HG02885 (cell line): ENCODE measurements around the gene GALNT1.

Experiments used
- ATAC-seq: cut with Tn5 transposase; IDR thresholded peaks from one replicate; pipeline ENCODE4 v1.9.1; 2021; ENCODE audit warnings: mild to moderate bottlenecking; ENCODE audit not compliant: unreplicated experiment, poor library complexity

GALNT1 gene

DNA sequence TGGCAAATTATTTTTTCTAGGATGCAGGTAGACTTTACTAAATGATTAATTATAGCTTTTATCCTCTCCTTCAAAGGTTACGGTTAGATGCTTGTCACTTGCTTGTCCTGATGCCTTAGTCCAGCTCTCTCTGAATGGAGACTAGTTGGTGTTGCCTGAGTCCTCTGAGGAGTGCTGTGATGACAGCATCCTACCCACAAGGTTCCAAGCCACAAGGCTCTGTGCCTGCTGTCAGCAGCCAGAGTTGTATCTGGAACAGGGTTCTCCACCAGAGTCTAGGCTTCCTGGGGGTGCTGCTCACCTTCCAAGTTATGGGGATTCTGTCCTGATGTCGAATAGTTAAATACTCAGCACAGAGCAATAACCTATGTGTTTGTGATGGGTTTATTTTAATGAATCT is 125.7 kb downstream of the GALNT1 start:
- ATAC-seq, result no peak

DNA sequence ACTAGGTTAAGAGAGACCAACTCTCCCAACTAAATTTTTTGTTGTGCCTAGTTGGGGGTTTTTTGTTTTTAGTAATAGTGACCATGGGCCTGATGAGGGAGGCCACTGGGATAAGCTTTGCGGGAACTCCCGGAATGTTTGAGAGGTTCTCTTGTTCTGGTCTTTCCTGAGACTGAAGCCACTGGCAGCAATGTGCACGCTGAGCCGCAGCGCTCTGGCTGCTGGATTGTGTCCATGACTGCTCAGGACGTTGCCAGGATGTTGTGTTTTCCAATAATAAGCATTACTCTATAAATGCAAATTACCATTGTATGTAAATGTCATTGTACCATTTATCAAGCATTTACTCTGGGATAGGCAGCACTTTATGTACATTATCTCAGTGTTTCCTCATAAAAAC is 126.1 kb downstream of the GALNT1 start:
- ATAC-seq, result no peak

DNA sequence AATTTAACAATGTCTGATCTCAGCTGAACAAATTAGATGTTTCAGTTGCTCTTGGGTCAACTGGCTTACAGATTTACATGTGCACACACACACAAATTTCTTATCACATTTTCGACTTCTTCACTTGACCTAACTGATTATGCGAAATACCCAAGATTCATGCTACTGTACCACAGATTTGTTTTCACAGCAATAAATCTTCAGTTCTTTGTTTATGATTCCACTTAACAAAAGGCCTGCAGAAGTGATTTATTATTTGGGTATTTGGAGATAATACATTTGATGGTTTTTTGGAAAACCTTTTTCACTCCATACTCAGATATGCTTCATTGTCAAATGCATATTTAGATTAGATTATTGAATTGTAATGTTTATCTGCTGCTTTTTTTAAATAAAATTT is 129.0 kb downstream of the GALNT1 start:
- ATAC-seq, result no peak

DNA sequence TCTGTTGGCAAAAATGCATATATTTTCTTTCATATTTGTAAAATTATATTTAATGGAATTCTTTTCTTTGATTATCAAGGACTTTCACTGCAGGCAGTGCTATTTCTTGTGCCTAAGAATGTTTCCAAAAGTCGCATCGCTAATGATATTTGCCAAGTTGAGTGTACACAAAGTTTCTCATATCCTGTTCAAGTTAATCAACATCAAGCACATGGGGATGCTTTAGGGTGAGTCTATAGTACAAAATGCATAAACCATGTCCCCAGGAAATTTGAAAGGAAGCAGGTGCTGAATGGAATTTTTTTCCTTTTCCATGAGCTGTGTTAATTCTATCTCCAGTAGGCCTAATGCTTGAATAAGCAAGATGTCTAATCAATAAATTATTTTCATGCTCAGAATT is 129.7 kb downstream of the GALNT1 start:
- ATAC-seq, result no peak

DNA sequence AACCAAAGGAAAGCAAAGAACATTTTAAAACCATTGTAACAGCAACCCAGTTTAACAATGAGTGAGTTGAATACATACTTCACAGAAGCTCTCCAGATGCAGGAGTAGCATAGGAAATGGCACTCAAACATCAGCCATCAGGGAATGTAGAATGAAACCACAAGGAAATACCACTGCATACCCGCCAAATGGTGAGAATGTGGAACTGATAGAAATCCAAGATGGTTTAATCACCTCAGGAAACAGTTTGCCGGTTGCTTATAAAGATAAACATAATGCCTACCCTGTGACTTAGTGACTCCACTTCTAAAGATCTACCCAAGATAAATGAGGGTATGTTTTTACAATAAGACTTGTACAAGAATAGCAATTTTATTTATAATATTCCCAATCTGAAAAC is 132.0 kb downstream of the GALNT1 start:
- ATAC-seq, result no peak

DNA sequence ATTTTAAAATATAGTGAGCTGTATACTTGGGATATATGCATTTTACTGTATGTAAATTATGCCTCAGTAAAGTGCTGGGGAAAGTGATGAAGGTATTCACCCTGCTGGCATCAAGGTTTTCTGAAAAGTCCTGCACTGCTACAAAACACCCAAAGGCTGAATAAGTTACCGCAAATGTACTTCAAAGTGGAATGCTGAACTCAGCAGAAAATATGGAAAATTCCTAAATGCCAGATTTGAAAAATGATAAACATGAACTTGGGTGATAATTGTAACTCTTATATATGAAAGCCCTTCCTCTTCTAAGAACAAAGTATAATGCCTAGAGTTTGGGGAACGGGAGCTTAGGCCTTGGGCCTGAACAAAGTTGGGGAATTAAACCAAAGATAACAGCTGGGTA is 133.0 kb downstream of the GALNT1 start:
- no peak for ATAC-seq

DNA sequence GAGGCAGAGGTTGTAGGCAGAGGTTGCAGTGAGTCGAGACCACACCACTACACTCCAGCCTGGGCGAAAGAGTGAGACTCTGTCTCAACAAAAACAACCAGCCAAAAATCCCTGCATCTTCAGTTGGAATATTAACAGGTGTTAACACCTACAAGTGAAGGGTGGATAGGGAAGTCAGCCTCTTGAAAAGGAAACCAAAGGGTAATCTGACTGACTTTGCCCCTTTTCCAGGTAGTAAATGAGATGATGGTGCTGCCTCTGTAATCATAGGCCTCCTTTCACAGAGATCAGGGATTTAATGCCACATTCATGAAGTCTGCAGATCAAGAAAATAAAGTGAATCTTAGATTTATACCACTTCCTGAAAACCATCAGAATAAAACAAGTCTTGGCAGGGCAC is 133.6 kb downstream of the GALNT1 start:
- no peak for ATAC-seq

DNA sequence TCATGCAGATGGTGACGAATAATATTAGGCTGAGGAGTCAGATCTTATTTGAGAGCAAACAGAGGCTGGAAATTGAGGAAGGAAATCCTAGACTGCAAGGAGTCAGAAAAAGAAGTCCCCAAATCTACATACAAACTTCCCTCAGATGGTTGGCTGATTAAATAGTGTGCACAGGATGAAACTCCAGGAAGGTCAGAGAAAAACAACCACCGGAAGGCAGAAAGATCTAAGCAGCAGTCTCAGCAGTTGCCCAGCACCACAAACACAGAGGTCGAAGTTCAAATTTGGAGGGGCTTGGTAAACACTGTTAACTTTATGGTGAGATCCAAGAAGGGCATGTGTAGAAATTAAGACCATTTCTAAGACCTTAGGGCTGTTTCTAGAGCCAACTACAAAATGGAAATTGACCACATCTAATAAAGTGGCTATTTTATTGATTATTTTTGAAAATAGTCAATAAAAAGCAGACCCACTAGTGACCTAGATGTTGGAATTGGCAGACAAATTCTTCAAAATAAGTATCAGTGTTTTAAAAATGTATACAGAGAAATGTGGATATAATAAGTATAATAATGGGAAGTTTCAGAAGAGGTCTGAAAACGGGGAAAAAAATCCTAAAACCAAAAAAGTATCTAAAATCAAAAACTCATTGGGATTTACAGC is 134.8 kb downstream of the GALNT1 start:
- ATAC-seq, result no peak

DNA sequence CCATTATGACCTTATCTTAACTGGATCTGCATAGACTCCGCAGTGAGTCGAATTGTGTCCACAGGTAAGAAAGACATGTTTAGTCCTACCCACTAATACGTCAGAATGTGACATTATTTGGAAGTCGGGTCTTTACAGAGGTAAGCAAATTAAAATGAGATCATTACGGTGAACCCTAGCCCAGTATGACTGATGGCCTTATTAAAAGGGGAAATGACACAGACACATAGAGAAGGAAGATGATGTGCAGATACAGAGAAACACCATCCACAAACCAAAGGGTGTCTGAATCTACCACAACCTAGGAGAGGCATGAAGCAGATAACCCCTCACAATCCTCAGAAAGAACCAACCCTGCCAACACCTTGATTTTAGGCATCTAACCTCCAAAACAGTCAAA is 135.6 kb downstream of the GALNT1 start:
- no peak for ATAC-seq

DNA sequence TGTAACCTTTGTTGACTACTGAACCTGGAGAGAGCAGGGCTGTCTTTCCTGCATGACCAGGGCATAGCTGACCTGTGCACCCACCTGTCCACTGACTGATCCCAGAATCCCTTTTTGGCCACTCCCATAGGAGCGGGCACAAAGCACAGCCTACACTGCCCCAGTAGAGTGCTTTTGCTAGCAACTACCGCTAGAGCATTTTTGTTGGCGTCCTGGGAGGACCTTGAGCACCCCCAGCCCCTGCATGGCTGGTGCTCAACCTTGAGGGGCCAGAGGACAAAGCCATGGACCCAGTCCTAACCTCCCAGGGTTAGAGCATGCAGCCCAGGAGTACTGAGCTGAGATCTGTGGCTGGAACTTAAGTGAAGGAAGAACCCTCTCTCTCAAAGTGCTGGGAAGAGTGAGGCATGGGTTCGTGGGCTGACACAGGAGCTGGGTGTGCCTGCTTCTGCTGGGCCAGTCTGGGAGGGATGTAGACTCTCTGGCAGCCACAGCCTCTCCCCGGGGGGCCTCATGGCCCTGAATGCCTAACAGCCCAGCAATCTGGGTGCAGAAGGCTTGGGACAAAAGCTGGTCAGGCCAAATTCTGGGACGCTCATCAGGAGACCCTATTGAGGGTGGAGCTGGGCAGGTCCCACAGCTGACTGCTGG is 140.0 kb downstream of the GALNT1 start:
- no peak for ATAC-seq

DNA sequence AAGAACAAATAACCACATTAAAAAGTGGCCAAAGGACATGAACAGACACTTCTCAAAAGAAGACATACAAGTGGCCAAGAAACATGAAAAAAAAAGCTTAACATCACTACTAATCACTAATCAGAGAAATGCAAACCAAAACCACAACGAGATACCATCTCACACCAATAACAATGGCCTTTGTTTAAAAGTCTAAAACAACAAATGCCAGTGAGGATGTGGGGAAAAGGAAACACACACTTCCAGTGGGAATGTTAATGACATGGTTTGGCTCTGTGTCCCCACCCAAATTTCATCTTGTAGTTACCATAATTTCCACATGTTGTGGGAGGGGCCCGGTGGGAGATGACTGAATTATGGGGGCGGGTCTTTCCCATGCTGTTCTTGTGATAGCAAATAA is 147.1 kb downstream of the GALNT1 start:
- no peak for ATAC-seq

DNA sequence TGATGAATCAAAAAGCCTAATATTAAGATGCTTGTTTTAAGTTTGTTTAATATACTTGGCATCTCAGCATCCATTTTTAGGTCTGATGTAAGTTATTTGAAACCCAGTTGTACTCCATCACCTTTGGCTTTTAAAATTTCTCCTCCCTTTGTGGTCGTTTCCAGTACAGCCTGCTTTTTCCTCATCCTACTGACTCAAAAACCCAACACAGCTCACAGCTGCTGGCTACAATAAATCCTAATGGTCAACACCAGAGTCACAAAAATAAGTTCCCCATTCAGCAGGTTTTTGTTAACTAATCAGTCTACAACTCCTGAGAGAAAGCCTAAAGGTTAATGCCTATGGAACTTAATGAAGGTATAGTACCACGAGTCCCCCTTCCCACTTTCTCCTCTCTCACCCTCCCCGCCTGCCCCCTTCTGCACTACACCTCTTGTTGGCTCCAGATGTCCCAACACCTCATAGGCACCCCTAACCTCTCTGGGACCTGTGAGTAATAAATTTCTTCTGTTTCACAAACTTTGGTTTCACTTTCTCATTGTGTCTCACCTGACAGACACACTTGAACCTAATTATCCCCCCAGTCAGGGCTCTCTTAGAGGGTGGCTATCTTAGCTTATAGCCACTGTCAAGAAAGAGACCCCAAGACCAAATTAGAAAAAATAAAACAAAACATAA is 148.6 kb downstream of the GALNT1 start:
- no peak for ATAC-seq

DNA sequence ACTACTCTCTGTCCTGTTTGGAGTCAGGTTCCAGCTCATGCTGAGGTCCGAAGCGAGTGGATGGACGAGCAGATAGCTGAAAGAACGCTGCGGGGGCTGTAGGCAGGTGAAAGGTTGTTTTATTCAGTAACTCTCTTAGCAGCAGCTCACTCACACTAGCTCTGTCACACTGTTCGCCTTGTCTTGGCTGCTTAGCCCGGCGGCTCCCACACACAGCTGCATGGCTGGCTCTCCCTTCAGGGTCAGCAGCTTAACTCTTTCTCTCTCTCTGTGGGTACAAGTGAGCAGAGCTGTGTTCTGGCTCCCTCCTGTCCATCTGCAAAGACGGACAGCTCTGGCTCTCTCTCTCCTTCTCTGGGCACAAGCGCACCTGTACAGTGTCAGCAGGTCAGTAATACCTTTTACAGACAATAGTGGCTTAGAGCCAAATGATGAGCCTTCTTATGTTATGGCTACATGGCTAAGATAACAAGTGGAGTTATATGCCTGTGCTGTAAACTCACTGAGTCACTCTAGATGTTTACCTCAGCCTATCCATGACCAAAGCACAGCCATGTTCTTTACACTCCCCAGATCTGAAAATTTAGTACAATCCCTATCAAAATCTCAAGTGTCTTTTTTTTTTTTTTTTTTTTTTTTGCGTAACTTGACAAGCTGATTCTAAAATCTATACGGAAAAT is 149.3 kb downstream of the GALNT1 start:
- ATAC-seq, result no peak

DNA sequence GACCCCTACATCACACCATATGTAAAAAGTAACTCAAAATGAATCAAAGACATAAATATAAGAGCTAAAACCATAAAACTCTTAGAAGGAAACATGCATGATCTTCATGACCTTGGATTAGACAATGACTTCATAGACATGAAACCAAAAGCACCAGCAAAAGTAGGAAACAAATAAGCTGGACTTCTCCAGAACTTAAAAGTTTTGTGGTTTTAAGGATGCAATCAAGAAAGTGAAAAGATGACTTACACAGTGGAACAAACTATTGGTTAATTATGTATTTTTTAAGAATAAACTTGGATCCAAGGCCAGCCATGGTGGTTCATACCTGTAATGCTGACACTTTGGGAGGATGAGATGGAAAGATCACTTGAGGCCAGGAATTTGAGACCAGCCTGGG is 150.2 kb downstream of the GALNT1 start:
- no peak for ATAC-seq

DNA sequence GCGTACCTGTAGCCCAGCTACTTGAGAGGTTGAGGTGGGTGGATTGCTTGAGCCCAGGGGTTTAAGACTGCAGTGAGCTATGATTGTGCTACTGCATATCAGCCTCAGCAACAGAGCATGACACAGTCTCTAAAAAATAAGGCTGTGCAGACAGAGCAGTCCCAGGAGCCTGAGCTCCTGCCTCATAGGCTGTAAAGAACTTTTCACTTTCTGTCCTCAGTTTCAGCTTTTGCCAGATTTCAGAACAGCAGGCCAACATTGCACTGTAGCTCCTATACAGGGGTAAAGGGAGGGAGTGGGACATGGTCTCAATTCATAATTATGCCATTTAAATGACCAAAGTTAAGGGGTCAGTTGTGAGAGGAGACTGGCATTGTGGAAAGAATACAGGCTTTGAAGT is 150.6 kb downstream of the GALNT1 start:
- no peak for ATAC-seq

DNA sequence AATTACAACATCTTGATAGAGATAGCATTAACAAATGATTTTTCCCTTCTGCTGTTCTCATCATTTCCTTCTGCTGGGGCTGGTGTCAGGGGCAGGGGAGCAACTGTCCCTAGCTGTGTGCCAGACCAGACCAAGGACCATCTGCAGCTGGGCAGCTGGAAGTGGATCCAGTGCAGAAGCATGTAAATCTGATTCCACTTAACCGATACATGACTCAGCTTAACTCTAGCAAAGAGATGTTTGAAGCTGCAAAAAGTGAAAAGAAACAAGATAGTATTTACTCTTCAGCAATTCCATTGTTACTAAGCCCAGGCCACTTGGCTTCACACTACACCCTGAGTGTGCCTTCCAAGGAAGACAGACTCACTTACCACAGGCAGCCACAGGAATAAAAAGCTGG is 151.1 kb downstream of the GALNT1 start:
- ATAC-seq, result no peak

DNA sequence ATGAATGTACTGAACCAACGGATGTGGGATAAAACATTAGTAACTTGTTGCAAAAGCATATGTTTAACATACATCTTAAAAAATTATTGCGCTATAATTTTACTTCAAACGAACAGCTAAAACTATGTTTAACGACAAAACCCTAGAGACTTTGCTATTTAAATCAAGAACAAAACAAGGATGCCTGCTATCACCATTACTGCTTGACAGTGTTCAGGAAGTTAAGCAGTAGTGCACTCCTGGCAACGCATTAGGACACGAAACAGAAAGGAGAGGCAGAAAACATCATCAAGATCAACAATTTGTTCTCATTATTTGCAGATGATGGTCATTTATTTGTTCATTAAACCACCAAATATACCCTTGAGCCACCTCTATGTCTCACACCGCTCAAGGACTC is 151.9 kb downstream of the GALNT1 start:
- no peak for ATAC-seq

DNA sequence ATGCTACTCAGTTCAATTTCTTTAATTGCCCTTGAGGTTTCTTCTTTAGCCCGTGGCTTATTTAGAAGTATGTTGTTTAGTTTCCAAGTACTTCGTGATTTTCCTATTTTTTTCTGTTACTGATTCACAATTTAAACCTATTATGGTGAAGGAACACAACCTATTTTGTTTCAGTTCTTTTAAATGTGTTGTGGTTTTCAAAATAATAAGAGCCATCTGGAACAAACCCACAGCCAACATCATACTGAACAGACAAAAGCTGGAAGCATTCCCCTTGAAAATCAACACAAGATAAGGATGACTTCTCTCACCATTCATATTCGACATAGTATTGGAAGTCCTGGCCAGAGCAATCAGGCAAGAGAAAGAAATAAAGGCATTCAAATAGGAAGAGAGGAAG is 155.2 kb downstream of the GALNT1 start:
- ATAC-seq, result no peak

DNA sequence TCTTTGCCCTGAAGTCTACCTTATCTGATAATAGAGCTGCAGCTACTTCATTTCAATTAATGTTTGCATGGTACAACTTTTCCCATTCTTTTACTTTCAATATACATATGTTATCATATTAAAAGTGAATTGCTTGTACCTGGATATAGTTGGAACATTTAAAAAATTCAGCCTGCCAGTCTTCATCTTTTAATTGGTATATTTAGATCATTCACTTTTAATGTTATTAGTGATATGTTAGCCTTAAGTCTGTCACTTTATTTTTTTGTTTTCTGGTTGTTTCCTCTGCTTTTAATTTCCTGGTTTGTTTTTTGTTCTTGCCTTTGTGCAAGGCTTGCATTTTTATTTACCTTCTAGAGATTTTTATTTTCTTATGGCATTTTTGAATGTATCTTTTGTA is 158.2 kb downstream of the GALNT1 start:
- no peak for ATAC-seq

DNA sequence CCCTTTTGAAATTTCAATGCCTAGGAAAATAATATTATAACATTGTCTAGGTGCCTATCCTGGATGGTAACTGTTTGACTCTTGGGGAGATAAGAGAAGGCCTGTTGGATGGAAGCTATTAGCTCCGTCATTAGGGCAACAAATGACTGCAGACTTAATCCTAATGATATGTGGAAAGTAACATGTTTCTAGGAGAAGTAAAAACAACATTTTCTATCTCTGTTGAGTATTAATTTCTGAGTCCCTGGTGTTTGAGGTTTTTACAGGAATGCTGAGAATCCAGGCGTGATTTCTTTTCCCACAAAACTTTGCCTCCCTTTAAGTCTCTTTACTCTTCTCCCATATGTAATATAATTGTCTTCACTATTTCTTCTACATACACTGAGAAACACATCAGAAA is 159.1 kb downstream of the GALNT1 start:
- ATAC-seq, result no peak

DNA sequence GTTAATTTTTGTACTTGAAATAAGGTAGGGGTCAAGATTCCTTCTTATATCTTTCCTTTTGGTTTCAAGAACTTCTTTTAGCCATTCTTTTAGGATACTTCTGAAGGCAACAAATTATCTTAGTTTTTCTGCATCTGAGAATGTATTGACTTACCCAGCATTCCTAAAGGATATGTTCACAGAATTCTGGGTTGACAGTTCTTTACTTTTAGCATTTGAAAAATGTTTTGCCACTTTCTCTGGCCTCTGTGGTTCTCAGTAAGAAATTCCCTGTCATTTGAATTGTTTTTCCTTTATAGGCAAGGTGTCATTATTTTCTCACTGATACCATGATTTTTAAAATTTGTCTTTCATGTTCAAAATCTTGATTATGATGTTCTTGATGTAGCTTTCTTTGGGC is 162.4 kb downstream of the GALNT1 start:
- no peak for ATAC-seq
